GM18909 (cell line): ENCODE data around the gene CCL25.

Experiments
- ATAC-seq: cut with Tn5 transposase; IDR thresholded peaks from one replicate; pipeline ENCODE4 v1.9.1; 2021; ENCODE audit warnings: mild to moderate bottlenecking; ENCODE audit not compliant: unreplicated experiment, poor library complexity

The CCL25 gene

GRCh38 chr19:8044018-8044417, 8.5 kb upstream of the CCL25 start:
- no peak for ATAC-seq

DNA sequence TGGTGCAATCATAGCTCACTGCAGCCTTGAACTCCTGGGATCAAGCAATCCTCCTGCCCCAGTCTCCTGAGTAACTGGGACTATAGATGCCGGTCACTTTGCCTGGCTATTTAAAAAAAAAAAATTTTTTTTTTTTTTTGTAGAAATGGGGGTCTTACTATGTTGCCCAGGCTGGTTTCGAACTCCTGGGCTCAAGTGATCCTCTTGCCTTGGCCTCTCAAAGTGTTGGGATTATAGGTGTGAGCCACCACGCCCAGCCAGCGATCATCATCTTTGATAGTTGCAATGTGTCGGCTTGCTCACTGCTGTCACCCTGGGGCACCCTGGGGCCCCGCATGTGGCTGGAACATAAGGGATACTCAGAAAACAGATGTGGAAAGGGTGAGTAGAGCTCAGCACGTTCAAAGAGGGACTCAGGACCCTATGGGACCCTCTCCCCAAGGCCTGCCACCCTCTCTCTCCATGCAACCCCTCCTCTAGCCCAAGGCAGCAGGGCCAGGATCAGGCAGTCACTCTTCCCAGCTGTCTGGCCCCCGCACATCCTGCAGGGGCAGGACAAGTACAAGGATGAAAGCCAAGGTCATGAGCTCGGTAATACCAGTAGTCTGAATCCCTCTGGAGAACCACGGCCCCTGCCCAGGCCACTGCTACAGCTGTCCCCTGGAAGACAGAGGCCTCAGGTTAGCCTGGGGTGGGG, 6.5 kb upstream of the CCL25 start:
- no peak for ATAC-seq

DNA sequence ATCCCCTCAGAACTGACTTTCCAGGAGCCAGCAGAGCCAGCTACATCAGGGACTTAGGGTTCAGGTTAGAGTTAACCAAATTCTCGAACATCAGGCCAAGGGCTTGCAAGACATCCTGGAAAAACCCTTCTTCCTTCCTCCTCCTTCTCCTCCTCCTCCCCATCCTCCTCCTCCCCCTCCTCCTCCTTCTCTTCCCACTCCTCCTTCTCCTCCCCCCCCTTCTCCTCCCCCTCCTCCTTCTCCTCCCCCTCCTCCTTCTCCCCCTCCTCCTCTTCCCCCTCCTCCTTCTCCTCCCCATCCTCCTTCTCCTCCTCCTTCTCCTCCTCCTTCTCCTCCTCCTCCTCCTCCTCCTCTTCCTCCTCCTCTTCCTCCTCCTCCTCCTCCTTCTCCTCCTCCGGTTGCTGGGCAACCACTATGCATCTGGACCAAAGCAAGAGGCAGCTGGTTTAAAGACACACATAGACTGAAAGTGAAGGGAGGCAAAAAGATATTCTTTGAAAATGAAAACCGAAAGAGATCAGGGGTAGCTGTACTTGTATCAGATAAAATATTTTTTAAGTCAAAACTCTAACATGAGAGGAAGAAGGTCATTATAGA, 5.9 kb upstream of the CCL25 start:
- no peak for ATAC-seq

DNA sequence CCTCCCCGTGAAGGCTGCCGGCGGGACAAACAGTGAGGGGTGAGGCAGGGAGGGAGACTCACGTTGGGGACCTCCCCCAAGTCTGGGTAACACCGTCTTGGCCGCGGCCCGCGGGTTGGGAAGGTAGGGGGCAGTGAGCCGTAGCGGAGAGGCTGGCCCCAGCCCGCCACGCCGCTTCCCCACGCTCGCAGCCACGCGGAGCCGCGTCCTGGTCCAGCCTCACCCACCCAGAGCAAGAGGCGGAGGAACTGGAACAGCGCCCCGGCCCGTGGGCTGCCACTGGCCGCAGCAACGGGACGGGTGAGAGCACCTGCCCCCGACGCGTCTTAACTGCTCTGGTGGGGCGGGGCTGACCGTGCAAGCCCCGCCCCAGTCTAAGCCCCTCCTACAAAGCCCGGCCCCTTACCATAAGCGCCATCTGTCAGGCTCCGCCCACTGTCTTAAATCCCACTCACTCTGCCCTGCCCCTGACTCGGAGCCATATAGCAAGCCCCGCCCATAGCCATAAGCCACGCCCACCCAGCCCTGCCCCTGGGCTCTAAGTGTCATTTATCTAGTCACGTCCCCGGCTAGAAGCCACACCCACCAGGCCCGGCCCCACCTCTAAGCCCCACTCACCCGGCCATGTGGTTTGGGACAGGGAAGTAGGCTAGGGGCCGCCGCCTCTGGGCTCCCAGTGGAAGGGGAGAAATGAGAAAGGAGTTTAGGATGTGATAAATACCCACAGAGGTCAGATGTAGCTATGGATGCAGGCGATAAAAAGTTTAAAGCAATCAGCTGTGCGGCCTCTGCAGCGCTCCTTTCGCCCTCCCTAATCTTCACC, 2.1 kb upstream of the CCL25 start:
- ATAC-seq, result peak; percentile 79

DNA sequence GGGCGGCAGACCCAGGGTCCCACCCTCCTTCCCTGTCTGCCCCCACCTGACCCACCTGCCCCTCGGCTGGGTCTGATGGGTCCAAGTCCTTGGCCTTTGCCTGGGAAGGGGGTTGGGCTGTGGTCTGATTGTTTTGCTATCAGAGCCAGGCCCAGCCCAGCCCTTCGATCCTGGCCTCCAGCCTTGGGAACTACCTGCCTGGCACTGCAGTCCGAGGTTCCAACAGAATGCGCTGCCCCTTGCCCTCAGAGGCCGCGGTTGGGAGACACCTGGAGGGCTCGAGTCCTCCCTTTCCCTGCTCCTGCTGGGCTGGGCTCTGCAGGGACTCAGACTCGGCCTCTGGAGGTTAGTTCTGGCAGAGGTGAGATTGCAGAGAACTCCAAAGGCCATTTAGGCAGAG, 1.6 kb downstream of the CCL25 start:
- ATAC-seq, result no peak

GRCh38 chr19:8056533-8056932, 4.0 kb downstream of the CCL25 start:
- ATAC-seq, result no peak

GRCh38 chr19:8057545-8058270, 5.1 kb downstream of the CCL25 start:
- ATAC-seq, result no peak

GRCh38 chr19:8064911-8065874, 12.6 kb downstream of the CCL25 start:
- no peak for ATAC-seq

GRCh38 chr19:8065875-8066261, 13.3 kb downstream of the CCL25 start:
- ATAC-seq, result no peak

DNA sequence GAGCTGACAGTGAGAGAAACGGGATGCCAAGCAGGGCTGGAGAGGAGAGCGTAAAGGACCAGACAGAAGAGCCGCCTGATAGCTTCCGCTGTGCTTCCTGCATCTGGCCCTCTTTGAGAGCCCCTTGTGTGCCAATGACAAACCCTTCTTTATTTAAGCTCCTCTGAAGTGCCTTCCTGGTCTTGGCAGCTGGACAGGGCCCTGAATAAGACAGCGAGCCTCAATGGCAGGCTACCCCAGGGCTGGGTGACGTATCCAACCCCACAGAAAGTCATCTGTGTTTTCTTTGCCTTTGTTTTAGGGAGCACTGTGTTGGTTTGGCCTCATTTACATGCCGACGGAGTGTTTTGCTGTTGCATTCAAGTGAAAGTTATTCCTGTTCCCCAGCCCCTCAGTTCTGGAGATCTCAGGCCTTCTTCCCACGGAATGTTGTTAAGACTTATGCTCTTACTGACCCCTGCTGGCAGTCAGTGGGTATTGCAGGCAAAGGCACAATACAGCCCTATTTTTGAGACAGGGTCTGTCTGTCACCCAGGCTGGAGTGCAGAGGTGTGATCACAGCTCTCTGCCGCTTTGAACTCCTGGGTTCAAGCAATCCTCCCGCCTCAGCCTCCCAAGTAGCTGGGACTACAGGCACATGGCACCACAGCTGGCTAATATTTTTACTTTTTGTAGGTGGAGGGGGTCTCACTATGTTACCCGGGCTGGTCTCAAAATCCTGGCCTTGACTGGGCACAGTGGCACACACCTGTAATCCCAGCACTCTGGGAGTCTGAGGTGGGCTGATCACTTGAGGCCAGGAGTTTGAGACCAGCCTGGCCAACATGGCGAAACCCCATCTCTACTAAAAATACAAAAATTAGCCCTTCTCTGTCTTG, 16.8 kb downstream of the CCL25 start:
- no peak for ATAC-seq

DNA sequence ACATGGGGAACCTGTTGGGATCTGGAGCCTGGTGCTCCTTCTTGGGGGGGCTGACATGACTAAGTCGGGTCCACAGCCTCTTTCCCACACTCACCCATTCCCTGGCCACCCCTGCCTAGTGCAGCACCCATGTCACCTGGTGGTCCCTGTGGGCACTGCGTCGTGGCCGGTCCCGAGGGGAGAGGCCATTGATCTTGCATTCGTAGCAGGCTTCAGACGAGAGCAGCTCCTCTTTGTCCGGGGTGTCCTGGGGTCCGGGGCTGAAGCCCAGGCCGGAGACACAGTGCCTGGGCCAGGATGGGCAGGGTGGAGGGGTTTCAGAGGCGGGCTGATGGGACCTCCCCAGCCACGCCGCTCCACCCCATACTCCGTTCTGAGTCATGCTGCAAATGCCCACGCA, 19.4 kb downstream of the CCL25 start:
- ATAC-seq, result no peak

DNA sequence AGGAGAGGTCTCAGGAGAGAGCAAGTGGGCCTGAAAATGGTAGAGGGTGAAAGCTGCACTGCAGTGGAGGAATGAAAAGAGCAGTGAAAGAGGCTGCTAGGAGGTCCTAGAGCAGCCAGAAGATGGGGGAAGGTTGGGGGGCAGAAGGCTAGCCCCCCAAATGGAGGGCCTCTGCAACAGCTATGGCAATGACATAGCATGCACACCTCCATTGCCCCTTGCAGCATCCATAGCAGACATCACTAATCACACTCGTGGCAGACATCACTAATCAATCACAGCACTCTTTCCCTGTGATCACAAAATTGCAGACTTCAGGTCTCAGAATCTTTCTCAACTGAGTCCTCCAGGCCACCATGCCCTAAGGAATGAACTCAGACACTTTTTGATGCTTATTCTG, 21.9 kb downstream of the CCL25 start:
- no peak for ATAC-seq

GRCh38 chr19:8075158-8076074, 22.9 kb downstream of the CCL25 start:
- no peak for ATAC-seq

DNA sequence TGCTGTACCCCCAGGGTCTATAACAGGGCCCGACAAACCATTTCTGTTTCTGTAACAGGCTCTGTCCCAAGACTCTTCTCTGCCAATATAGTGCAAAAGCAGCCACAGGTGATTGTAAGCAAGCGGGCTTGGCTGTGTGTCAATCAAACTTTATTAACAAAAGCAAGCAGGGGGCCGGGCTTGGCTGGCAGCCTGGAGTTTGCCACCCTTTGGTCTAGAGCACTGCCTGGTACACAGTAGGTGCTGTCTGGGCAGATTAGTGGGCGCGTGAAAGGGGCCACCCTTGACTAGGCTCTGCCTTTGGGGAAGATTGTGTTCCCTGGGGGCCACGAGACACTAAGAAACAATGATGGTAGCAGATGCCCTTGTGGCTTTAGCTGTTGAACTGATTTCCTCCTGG, 27.4 kb downstream of the CCL25 start:
- ATAC-seq, result no peak

DNA sequence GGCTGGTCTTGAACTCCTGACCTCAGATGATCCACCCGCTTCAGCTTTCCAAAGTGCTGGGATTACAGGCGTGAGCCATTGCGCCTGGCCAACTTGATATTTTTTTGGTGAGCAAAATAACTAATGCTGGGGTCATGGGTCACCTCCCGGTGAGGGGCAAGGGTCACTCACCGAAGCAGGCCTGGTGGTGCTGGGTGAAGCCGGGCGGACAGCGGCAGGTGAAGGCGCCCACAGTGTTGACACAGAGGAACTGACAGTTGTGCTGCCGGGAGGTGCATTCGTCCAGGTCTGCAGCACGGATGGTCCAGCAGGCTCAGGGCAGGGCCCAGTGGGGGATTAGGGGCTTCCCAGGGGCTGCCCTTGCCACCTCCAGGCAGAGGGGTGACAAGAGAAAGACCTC, 28.3 kb downstream of the CCL25 start:
- no peak for ATAC-seq

- no peak for ATAC-seq
These were observed 29.3 kb downstream of the CCL25 start for GRCh38 chr19:8081569-8082550.

GRCh38 chr19:8083141-8083540, 30.6 kb downstream of the CCL25 start:
- ATAC-seq, result no peak
